A204.1 (cell line): ENCODE measurements around the gene ADPRHL1.
"Not testable (repeated sequence)": the region's sequence is repeated elsewhere in the genome, so short reads cannot be mapped to it uniquely, and the experiment has no call there.

Experiments used
- FAIRE-seq: peaks from 2 replicates; lab custom pipeline; 2012; peaks lifted over from hg19 to GRCh38; lab: Jason Lieb, UNC

Gene ADPRHL1

DNA sequence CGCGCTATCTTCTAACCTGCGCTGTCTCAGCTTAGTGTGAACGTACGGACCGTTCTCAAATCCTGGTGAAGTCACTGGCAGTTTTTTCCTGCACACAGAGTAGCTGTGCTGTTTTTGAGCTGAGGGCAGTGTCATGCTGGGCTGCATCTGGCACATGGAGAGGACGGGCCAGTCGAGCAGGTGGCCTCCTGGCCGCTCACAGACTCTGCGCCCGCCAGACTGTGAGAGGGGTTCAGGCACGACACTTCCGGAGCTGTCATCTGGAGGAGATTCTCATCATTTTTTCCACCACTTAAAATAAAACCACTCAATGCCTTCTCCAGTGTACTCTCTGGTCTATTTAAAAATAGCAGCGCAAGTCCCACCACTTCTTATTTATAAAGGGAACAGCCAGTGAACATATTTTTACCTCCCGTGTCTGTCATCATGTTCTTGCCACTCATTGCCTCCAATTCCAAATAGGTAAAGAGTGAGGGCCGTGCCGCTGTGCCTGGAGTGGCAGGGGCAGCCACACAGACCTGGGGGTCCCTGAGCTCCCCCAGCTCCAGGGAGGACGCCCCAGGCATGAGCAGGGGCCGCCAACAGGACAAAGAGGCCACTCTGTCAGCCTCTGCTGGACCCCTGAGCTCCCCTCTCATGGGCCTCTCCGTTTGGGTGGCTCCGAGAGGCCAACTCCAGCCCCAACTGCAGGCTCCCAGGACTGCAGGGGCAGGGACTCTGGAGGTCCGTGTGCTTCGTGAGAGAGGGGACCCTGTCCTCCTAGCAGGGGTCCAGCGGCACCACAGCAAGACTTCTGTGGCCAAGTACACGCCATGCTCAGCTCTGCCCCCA is 52.5 kb downstream of the ADPRHL1 start:
- no peak for FAIRE-seq

DNA sequence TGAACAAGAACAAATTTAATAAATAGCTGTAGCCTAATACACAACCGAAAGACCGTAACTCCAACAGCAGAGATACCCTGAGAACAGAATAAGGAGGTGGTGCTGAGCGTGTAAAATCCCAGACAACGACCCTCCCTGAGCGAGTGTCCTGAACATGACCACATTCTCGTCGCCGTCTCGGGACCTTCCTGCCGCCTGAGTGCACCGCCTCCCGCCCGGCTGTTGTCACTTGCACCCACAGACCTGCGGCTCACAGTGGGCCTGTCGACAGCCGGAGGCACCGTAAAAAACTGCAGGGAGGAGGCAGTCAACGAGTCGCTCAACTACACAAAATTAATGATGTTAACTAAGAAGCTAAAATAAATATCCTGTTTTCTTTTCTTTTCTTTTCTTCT is 53.5 kb downstream of the ADPRHL1 start:
- FAIRE-seq = no peak

GRCh38 chr13:113398963-113399754 is 54.1 kb downstream of the ADPRHL1 start:
- no peak for FAIRE-seq

DNA sequence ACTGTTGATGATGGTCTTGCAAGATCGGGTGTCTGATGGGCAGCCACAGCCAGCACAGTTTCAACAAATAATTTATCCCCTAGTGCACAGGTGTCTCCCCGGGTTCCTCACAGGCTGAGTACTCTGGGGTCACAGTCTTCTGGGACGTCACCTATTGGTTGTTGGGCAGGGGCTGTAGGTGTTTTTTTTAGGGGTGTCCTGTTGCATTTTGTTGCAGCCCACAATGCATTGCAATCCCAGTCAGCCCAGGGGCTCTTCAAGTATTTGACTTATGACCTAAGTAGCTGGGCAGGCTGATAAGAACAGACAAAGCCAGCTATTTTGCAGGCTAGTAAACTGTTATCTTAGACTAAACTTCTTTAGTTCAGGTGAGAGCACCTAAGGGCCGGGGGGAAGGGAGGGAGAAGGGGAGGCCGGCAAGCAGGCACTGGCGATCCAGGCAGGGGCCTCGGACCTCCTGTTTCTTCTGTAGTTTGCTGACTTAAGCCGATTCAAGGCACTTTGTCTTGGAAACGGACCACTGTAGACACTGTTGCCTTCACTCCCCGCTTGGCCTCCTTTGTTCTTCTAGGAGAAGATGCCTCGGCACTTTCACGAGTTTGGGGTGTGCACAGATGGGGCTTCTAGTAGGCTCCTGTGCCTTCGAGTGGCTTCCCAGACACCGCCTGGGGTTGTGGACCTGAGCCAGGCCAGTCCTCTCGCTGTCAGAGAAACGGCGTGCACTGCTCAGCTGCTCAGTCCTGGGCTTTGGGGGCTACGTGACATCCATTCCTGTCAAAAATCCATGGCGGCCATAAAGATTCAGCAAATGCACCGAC is 55.5 kb downstream of the ADPRHL1 start:
- FAIRE-seq = no peak

GRCh38 chr13:113394339-113394640 is 59.0 kb downstream of the ADPRHL1 start:
- FAIRE-seq = no peak

- FAIRE-seq = no peak
Measured at GRCh38 chr13:113393563-113394338, 59.5 kb downstream of the ADPRHL1 start.

GRCh38 chr13:113393226-113393562 is 60.1 kb downstream of the ADPRHL1 start:
- FAIRE-seq = no peak

DNA sequence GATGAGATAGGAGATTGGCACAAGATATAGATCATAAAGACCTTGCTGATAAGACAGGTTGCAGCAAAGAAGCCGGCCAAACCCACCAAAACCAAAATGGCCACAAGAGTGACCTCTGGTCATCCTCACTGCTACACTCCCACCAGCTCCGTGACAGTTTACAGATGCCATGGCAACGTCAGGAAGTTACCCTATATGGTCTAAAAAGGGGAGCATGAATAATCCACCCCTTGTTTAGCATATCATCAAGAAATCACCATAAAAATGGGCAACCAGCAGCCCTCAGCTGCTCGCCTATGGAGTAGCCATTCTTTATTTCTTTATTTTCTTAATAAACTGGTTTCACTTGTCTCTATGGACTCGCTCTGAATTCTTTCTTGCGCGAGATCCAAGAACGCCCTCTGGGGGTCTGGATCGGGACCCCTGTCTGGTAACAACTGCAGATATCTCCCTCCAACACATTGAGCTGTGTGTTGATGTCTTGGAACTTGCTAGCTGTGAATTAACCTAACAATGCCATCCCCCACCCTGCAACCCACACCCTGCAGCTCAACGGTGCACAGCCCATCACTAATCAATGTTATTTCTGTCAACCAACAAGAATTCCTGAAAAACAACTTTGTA is 62.3 kb downstream of the ADPRHL1 start:
- no peak for FAIRE-seq

- not testable (repeated sequence) for FAIRE-seq
Measured at GRCh38 chr13:113389586-113389985, 63.7 kb downstream of the ADPRHL1 start.

GRCh38 chr13:113387396-113387795 is 65.9 kb downstream of the ADPRHL1 start:
- no peak for FAIRE-seq

GRCh38 chr13:113383089-113383488 is 70.2 kb downstream of the ADPRHL1 start:
- no peak for FAIRE-seq

DNA sequence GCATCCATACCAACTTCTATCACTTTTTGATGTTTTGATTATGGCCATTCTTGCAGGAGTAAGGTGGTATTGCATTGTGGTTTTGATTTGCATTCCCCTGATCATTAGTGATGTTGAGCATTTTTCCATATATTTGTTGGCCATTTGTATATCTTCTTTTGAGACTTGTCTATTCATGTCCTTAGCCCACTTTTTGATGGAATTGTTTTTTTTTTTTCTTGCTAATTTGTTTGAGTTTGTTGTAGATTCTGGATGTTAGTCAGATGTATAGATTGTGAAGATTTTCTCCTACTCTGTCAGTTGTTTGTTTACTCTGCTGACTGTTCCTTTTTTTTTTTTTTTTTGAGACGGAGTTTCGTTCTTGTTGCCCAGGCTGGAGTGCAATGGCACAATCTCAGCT is 70.7 kb downstream of the ADPRHL1 start:
- FAIRE-seq = not testable (repeated sequence)

- FAIRE-seq = no peak
Measured at GRCh38 chr13:113378825-113379224, 74.5 kb downstream of the ADPRHL1 start.

GRCh38 chr13:113374511-113375175 is 78.6 kb downstream of the ADPRHL1 start:
- no peak for FAIRE-seq

DNA sequence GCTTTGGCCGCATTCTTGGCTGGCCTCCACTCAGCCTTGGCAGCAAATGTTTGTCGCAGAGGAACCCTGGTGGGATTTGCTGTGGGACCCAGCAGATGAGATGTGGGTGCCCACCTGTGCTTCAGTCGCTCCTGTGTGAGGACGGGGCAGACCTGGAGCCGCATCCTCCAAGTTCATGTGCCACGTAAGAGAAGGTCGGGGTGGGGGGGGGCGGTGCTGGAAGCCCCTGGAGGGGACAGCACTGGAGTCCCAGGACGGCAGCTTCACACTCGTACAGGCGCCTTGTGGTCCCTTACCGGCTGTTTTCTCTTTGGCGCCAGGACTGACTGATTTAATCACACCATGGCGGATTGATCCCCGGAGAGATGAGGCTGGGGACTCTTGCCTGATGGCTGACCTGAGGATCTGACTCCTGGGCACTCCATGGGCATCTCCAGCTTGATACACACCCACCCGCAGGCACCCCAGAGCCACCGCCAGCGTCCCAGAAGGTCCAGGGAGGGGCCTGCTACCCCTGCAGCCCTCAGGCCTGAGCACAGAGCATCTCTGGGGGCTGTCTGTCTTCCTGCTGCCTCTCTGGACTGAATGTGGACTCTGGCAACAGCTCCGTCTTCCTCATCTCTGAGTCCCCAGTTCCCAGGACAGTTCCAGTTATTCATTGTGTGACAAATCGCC is 79.3 kb downstream of the ADPRHL1 start:
- no peak for FAIRE-seq

GRCh38 chr13:113371701-113372100 is 81.6 kb downstream of the ADPRHL1 start:
- not testable (repeated sequence) for FAIRE-seq

- FAIRE-seq = no peak
Measured at GRCh38 chr13:113371061-113371460, 82.2 kb downstream of the ADPRHL1 start.

GRCh38 chr13:113369881-113370280 is 83.4 kb downstream of the ADPRHL1 start:
- no peak for FAIRE-seq

DNA sequence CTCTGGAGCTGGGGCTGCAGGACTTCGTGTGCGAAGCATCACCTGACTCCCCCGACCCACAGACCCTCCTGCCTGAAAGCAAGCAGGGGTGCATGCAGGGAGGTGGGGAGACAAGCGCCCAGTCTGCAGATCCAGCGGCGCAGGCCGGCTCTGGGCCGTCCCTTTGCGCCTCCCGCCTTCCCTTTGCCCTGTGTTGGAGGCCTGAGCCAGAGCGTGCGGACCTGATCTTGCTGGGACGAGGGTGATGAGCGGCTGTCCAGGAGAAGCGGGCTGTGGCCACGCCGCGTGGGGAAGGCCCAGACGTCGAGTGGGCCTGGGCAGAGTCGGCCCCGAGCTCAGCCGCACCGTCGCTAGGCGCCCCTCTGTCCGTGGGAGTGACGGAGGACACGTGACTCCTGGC is 84.1 kb downstream of the ADPRHL1 start:
- FAIRE-seq = no peak

DNA sequence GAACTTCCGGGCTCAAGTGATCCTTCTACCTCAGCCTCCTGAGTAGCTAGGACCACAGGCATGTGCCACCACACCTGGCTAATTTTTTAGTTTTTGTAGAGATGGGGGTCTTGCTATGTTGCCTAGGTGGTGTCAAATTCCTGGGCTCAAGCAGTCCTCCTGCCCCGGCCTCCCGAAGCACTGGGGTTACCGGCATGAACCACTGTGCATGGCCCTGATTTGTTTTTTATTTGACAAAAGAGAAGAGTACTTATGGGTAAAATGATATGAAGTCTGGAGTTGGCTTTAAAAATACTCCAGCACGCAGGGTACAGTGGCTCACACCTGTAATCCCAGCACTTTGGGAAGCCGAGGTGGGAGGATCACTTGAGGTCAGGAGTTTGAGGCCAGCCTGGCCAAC is 84.9 kb downstream of the ADPRHL1 start:
- not testable (repeated sequence) for FAIRE-seq

GRCh38 chr13:113367771-113368170 is 85.5 kb downstream of the ADPRHL1 start:
- no peak for FAIRE-seq
